LoVo (cell line): ENCODE data around the gene SERPINE1.
A peak's percentile ranks its signal among the peaks of the same experiment; 100 is the strongest.
"Not testable (repeated sequence)": the region's sequence is repeated elsewhere in the genome, so short reads cannot be mapped to it uniquely, and the experiment has no call there.

ENCODE experiments used
- DNase-seq: peaks from one replicate; pipeline ENCODE4 v3.0.0-alpha.2; 2016; ENCODE audit warnings: low spot score

SERPINE1 gene

DNA sequence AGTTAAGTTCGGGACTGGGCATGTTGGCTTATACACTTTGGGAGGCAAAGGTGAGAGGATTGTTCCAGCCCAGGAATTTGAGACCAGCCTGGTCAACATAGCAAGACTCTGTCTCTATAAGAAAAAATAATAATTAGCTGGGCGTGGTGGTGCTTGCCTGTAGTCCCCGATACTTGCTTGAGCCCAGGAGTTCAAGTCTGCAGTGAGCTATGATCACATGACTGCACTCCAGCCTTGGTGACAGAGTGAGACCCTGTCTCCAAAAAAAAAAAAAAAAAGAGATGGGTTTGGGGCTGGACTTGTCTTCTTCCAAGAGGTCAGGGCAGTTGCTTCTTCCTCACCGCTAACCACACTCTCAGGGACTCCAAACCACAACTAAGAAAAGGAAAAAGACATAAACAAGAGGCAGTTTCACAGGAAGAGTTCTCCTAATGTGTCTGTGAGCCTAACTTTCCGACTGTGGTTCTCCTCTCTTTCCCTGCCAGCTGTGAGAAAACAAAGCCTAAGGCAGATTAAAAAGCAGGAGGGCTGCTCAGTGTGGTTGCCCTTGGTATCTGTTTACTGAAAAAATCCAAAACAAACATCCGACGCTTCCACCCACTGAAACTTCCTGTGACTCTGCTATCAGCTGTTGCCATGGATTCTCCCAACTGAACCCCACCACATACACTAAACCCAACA, 2.4 kb upstream of the SERPINE1 start:
- no peak for DNase-seq

GRCh38 chr7:101125989-101126650, 784 bp upstream of the SERPINE1 start:
- DNase-seq = no peak

DNA sequence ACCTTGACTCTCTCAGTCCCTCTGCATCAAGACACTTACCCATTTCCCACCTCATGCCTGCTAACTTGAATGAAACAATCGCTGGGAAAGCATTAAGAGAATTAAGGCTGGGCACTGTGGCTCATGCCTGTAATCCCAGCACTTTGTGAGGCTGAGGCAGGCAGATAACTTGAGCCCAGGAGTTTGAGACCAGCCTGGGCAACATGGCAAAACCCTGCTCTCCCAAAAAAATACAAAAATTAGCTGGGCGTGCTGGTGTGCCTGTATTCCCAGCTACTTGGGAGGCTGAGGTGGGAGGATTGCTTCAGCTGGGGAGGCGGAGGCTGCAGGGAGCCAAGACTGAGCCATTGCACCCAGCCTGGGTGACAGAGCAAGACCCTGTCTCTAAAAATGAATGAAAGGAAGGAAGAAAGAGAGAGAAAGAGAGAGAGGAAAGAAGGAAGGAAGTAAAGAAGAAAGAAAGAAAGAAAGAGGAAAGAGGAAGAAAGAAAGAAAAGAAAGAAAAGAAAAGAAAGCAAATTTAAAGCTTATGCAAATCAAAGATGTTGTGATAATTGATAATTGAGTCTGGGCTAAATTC, 646 bp downstream of the SERPINE1 start:
- DNase-seq = no peak

DNA sequence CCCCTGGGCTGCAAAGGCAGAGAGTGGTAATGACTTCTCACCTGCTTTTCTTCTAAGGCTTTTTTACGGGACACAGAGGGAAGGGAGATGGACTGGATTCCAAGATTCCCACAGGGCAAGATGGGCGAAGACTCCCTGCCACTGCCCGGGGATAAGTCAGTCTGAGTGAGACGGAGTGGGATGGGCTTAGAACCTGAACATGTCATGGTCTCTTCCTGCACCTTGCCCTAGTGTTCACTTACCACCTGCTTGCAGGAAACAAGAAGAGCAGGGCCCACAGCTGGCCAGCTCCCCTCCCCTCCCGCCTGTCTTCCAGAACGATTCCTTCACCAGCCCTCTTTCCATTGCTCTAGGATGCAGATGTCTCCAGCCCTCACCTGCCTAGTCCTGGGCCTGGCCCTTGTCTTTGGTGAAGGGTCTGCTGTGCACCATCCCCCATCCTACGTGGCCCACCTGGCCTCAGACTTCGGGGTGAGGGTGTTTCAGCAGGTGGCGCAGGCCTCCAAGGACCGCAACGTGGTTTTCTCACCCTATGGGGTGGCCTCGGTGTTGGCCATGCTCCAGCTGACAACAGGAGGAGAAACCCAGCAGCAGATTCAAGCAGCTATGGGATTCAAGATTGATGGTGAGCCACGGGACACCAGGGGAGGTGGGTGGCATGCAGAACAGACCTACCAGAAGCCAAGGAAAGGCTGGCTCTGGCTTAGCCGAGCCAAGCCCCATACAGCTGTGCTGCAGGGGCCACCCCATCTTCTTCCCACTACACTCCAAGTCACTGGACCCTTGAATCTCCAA, 1.3 kb downstream of the SERPINE1 start:
- no peak for DNase-seq

GRCh38 chr7:101129603-101130117, 2.8 kb downstream of the SERPINE1 start:
- no peak for DNase-seq

- DNase-seq = not testable (repeated sequence)
These were observed 6.0 kb downstream of the SERPINE1 start for GRCh38 chr7:101132626-101133600.

DNA sequence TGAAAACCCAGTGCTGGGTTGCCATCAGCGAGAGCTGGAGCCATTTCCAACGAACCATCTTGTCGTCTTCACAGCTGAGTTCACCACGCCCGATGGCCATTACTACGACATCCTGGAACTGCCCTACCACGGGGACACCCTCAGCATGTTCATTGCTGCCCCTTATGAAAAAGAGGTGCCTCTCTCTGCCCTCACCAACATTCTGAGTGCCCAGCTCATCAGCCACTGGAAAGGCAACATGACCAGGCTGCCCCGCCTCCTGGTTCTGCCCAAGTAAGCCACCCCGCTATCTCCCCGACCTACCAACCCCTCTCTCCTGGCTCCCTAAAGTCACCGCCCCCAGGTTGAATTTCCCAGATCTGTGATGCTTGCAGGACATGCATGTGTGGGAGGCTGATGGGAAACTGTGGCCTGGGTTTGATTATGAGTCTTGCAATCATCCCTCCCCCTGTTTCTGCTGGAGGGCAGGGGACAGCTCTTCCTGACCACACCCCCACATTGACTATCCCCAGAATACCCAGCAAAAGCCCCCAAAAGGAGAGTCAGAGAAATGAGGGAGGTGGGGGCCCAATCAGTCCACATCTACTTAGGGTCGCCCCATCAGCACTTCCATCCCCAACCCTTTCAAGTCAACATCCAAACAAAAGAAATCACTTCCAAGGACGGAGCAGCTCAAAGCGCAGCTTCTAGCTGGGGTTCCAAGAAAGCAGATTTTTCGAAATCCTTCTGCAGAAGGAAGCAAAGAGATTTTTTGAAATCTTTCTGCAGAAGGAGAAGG, 6.9 kb downstream of the SERPINE1 start:
- DNase-seq = no peak

- no peak for DNase-seq
These were observed 7.6 kb downstream of the SERPINE1 start for GRCh38 chr7:101134399-101134980.

GRCh38 chr7:101137651-101138212, 10.8 kb downstream of the SERPINE1 start:
- no peak for DNase-seq

DNA sequence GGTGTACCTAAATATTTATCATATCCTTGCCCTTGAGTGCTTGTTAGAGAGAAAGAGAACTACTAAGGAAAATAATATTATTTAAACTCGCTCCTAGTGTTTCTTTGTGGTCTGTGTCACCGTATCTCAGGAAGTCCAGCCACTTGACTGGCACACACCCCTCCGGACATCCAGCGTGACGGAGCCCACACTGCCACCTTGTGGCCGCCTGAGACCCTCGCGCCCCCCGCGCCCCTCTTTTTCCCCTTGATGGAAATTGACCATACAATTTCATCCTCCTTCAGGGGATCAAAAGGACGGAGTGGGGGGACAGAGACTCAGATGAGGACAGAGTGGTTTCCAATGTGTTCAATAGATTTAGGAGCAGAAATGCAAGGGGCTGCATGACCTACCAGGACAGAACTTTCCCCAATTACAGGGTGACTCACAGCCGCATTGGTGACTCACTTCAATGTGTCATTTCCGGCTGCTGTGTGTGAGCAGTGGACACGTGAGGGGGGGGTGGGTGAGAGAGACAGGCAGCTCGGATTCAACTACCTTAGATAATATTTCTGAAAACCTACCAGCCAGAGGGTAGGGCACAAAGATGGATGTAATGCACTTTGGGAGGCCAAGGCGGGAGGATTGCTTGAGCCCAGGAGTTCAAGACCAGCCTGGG, 11.4 kb downstream of the SERPINE1 start:
- peak; percentile 99 for DNase-seq

- DNase-seq = no peak
These were observed 13.4 kb downstream of the SERPINE1 start for GRCh38 chr7:101140339-101140699.

- no peak for DNase-seq
These were observed 14.0 kb downstream of the SERPINE1 start for GRCh38 chr7:101140746-101141382.

DNA sequence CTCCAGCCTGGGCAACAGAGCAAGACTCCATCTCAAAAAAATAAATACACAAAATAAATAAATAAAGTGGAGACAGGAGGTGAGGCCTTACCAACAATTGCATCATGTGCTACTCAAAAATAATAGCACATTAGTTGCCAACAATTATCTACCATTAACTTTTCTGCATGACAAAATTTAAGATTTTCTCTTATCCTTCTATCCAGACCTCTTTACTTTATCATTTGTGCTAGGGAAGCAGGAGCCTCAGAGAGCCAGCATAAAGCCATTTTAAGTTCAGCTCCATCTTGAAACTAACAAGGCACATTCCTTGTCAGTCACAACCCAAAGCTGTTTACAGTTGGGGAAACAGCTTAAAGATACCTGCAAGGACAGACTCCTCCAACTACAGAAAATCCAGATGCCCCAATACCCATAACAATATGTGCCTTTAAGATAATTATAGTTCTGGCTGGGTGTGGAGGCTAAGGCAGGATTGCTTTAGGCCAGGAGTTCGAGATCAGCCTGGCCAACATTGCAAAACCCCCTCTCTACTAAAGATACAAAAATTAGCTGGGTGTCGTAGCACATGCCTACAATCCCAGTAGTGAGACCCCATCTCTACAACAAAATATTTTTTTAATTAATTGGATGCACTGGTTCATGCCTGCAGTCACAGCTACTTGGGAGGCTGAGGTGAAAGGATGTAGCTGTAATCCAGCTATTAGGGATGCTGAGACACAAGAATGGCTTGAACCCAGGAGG, 25.2 kb downstream of the SERPINE1 start:
- no peak for DNase-seq

DNA sequence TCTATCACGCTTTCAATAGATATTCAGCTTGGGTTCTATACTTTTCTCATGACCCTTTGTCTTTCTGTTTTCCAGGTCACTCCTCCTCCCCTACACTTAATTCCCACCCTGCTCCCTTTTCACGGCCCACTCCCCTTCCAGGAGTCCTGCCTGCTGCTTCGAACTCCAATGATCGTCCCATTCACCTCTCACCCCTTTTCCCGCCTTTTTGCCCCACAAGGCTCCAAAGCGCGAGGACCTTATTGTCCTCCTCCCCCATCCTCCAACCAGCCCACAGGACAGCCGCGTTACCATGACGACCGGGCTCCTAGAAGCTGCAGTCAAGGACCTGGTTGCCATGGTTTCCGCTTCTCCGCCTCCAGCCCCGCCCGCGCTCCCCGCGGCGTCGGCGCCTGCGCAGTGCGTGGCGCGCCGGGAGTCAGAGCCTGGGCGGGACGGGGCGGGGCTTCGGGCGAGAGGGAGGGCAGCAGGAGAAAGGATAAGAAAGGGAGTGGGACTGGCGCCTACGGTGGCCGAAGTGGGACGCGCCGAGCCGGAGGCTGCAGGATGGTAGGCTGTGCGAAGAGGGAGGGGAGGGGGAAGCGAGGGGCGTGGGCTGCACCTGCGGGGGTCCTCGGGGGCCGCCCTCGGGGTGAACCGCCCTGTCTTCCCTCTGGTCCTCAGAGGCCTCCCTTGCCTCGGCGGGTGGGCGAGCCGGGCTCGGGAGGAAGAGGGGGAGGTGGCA, 27.2 kb downstream of the SERPINE1 start, which contains the start of gene AP1S1:
TSS of gene AP1S1 (plus strand) at position 508 of the 724 bp plus-strand sequence. CDS start at position 547, 39 bp downstream.
- DNase-seq = peak; percentile 94

GRCh38 chr7:101154693-101155102, 27.8 kb downstream of the SERPINE1 start:
- DNase-seq = no peak

- DNase-seq = no peak
These were observed 28.4 kb downstream of the SERPINE1 start for GRCh38 chr7:101155303-101155702.

DNA sequence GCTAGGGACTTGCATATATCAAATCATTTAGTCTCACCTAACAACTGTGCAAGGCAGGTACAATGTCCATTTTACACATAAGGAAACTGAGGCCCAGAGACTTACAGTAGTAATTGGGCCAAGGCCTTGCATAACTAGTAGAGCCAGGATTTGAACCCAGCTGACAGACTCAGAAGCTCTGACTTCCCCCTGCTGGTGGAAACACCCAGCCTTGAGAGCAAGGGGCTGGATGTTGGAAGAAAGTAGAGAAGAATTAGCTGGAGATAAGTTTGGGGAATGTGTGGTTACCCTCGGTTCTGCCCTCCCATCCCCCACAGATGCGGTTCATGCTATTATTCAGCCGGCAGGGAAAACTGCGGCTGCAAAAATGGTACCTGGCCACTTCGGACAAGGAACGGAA, 29.4 kb downstream of the SERPINE1 start:
- DNase-seq = no peak
